Measurements from ENCODE around the gene SF3B4.
"Not testable (repeated sequence)": the region's sequence is repeated elsewhere in the genome, so short reads cannot be mapped to it uniquely, and the experiment has no call there.

SF3B4 gene

GRCh38 chr1:149927563-149928400, at the start of gene SF3B4:
Gene SF3B4, minus strand, starts transcription at chr1:149927803. Its CDS starts 44 bp downstream, at chr1:149927759.
- DNase-seq (ENCODE audit: low read depth), result peak; percentile 77

GRCh38 chr1:149977345-149977744, 49.7 kb upstream of the SF3B4 start:
- DNase-seq (ENCODE audit: low read depth), result no peak

GRCh38 chr1:149972547-149972946, 44.9 kb upstream of the SF3B4 start:
- no peak for DNase-seq (ENCODE audit: low read depth)

GRCh38 chr1:149967646-149968045, 40.0 kb upstream of the SF3B4 start:
- no peak for DNase-seq (ENCODE audit: low read depth)

- DNase-seq (ENCODE audit: low read depth), result no peak
These were observed 39.4 kb upstream of the SF3B4 start for GRCh38 chr1:149967041-149967440.

GRCh38 chr1:149966405-149966804, 38.8 kb upstream of the SF3B4 start:
- DNase-seq (ENCODE audit: low read depth), result no peak

- no peak for DNase-seq (ENCODE audit: low read depth)
These were observed 37.8 kb upstream of the SF3B4 start for GRCh38 chr1:149965440-149965839.

- no peak for DNase-seq (ENCODE audit: low read depth)
These were observed 35.8 kb upstream of the SF3B4 start for GRCh38 chr1:149963358-149963757.

GRCh38 chr1:149962736-149963135, 35.1 kb upstream of the SF3B4 start:
- no peak for DNase-seq (ENCODE audit: low read depth)

- DNase-seq (ENCODE audit: low read depth), result peak; percentile 35
These were observed 34.5 kb upstream of the SF3B4 start for GRCh38 chr1:149962039-149962647.

GRCh38 chr1:149957548-149957947, 29.9 kb upstream of the SF3B4 start:
- not testable (repeated sequence) for DNase-seq (ENCODE audit: low read depth)

- no peak for DNase-seq (ENCODE audit: low read depth)
These were observed 22.3 kb upstream of the SF3B4 start for GRCh38 chr1:149949911-149950310.

- DNase-seq (ENCODE audit: low read depth), result no peak
These were observed 17.6 kb upstream of the SF3B4 start for GRCh38 chr1:149945206-149945605.

GRCh38 chr1:149942885-149943284, 15.3 kb upstream of the SF3B4 start:
- no peak for DNase-seq (ENCODE audit: low read depth)

- no peak for DNase-seq (ENCODE audit: low read depth)
These were observed 14.6 kb upstream of the SF3B4 start for GRCh38 chr1:149942207-149942606.

GRCh38 chr1:149940427-149940826, 12.8 kb upstream of the SF3B4 start:
- DNase-seq (ENCODE audit: low read depth), result no peak

- DNase-seq (ENCODE audit: low read depth), result not testable (repeated sequence)
These were observed 11.0 kb upstream of the SF3B4 start for GRCh38 chr1:149938668-149939003.

GRCh38 chr1:149937759-149938158, 10.2 kb upstream of the SF3B4 start:
- DNase-seq (ENCODE audit: low read depth), result no peak

- DNase-seq (ENCODE audit: low read depth), result no peak
These were observed 9.5 kb upstream of the SF3B4 start for GRCh38 chr1:149936992-149937705.

GRCh38 chr1:149936170-149936991, 8.8 kb upstream of the SF3B4 start, which contains the start of gene MTMR11:
Gene MTMR11, minus strand, starts transcription at chr1:149936879. Its CDS starts 232 bp downstream, at chr1:149936647.
- no peak for DNase-seq (ENCODE audit: low read depth)

- no peak for DNase-seq (ENCODE audit: low read depth)
These were observed 6.8 kb upstream of the SF3B4 start for GRCh38 chr1:149934356-149934755.

- DNase-seq (ENCODE audit: low read depth), result no peak
These were observed 5.6 kb upstream of the SF3B4 start for GRCh38 chr1:149933208-149933607.
